ENCODE measurements around the gene TCL1B.
"Not testable (repeated sequence)": the region's sequence is repeated elsewhere in the genome, so short reads cannot be mapped to it uniquely, and the experiment has no call there.

The TCL1B gene

DNA sequence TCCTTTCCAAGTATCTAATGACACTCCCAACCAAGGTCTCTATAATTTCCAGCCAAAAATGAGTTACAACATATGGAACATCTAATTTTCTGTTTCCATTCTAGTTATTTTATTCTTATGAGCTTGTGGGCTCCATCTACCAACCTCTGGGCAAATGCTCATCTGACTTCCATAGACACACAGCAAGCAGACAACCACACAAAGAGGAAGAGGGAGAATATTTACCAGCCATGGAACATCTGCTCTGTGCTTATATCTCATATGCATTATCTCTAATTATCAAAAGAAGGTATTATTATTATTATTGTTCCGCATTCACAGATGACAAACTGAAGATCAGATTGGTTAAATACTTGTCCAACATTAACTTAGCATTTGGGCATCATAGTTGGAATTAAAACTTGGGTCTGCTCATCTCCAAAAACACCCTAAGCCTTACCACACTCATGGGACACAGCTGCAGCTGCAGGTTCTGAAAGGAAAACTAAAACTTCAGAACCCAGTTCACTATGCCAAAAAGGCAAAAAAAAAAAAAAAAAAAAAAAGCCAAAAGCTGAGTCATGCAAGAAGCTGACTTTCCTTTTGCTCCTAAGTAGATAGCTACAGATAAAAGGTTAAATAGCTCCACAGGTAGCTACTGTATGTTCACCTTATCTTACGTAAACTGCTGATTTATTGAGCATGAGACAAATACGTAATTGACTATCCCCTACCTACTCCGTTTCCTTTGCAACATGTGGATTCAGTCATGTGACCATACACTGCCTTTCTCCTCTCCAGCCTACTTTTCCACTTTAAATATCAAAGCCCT lies 23.6 kb upstream of the TCL1B start:
- H3K9me3 Mint-ChIP-seq = no peaks in the 10 kb centered on the region
- H3K27ac Mint-ChIP-seq = peak overlapping the region; percentile 6
- peaks cover 97% of the 10 kb centered on the region for H3K27me3 Mint-ChIP-seq
- peaks cover 32% of the 10 kb centered on the region for H3K4me1 Mint-ChIP-seq
- ATAC-seq = no peak
- H3K36me3 Mint-ChIP-seq = no peaks in the 10 kb centered on the region
- H3K4me3 Mint-ChIP-seq = peak overlapping the region; percentile 6

DNA sequence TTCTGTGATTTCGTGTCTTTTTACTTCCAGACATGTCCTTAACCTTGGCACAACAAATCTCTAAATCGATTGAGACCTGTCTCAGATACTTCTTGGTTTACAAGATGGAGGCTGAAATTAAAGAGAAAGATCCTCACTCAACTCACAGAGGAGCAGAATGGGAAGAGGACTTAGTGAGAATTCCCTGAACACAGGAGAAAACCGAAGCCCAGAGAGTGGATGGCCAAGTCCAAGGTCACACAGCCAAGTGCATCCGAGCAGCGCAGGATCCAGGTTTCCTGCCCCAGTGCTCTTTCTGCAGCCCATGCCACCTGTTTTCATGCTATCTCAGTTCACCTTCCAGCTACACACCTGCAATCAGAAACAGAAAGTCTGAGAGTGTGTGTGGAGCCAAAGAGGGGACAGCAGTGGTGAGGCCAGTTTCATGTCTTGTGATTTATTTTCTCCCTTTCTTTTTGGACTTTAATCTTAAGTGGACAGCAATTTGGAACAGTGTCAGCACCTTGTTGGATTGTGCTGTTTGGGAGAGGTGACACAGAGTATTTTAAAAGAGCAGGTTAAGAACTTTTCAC lies 22.9 kb upstream of the TCL1B start:
- Mint-ChIP-seq H3K36me3 (no peaks in the 10 kb centered on the region), H3K27ac (peak overlapping the region; percentile 6), H3K4me3 (peak overlapping the region; percentile 6), H3K27me3 (peaks cover 98% of the 10 kb centered on the region), H3K9me3 (no peaks in the 10 kb centered on the region), H3K4me1 (peaks cover 39% of the 10 kb centered on the region)
- ATAC-seq = no peak

DNA sequence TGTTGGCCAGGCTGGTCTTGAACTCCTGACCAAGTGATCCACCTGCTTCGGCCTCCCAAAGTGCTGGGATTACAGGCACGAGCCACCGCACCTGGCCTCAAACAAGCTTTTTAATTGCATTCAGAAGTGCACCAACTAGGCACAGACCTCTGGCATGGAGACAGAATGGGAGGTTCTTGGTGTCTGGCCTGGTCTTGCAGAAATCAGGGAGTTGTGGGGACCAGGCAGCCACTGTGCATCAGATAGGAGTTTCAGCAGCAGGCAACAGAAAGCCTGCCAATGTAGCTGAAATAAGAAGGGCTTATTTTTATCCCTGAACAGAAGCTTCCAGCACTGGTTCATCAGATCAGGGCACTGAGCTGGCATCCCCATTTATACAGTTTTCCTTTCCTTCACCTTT lies 22.2 kb upstream of the TCL1B start:
- Mint-ChIP-seq H3K4me1 (peaks cover 39% of the 10 kb centered on the region), H3K9me3 (no peaks in the 10 kb centered on the region), H3K27me3 (peaks cover 94% of the 10 kb centered on the region), H3K36me3 (no peaks in the 10 kb centered on the region), H3K27ac (no peak overlapping the region), H3K4me3 (no peak overlapping the region)
- no peak for ATAC-seq

DNA sequence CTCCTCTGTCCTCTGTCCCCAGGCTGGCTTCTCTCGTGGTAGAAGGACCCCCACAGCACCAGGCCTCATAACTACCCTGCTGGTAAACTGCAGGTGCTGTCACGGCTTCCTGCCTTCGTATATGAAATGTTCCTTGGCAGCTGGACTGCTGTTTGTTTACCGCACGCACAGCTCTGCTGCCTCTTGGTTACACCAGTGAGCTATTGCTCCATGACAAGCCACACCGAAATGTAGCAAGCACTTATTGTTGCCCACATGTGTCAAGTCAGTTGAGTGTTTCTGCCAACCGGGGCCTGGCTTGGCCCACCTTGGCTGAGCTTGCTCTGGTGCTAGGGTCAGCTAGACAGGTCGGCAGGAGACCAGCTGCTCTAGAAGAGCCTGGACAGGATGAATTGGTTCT lies 21.7 kb upstream of the TCL1B start:
- Mint-ChIP-seq H3K27me3 (peaks cover 92% of the 10 kb centered on the region), H3K4me1 (peaks cover 39% of the 10 kb centered on the region), H3K9me3 (peaks cover under 1% of the 10 kb centered on the region), H3K4me3 (no peak overlapping the region), H3K36me3 (no peaks in the 10 kb centered on the region), H3K27ac (peak overlapping the region; percentile 13)
- ATAC-seq = peak; percentile 40

DNA sequence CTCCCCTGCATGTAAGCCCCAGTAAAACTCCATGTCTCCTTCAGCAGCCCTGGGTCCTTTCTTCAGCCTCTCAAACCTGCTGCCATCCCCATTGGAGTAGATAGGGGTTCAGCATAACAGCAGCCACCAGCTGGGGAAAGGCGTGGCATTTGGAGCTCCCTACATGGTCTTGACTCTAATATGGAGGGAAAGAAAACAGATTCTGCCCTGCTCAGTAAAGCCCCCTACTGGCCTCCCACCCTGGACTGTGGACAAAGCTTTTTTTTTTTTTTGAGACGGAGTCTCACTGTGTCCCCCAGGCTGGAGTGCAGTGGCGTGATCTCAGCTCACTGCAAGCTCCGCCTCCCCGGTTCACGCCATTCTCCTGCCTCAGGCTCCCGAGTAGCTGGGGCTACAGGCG lies 20.7 kb upstream of the TCL1B start:
- Mint-ChIP-seq H3K27me3 (peaks cover 92% of the 10 kb centered on the region), H3K4me1 (peaks cover 39% of the 10 kb centered on the region)
- not testable (repeated sequence) for ATAC-seq, H3K36me3 Mint-ChIP-seq, H3K27ac Mint-ChIP-seq, H3K4me3 Mint-ChIP-seq, H3K9me3 Mint-ChIP-seq

DNA sequence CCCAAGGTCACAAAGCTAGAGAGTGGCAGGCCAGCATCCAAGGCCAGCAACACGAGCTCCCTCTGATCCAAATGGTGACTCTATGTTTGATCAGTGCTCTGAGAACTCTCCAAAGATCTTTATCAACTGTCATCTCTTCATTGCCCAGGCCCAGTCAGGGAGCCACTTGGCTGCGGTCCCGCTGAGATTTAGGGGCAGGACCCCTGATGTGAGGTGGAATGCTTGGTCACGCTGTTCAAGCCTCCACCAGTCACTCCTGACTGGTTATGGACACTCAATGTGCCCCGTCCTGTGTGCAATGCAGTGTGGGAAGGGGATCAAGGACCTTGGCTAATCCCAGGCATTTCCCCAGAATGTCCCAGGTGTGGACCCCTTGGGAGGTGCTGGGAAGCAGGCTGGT lies 19.8 kb upstream of the TCL1B start:
- no peak for ATAC-seq
- Mint-ChIP-seq H3K9me3 (peaks cover 3% of the 10 kb centered on the region), H3K27me3 (peaks cover 92% of the 10 kb centered on the region), H3K4me3 (no peak overlapping the region), H3K4me1 (peaks cover 39% of the 10 kb centered on the region), H3K27ac (no peak overlapping the region), H3K36me3 (no peaks in the 10 kb centered on the region)

DNA sequence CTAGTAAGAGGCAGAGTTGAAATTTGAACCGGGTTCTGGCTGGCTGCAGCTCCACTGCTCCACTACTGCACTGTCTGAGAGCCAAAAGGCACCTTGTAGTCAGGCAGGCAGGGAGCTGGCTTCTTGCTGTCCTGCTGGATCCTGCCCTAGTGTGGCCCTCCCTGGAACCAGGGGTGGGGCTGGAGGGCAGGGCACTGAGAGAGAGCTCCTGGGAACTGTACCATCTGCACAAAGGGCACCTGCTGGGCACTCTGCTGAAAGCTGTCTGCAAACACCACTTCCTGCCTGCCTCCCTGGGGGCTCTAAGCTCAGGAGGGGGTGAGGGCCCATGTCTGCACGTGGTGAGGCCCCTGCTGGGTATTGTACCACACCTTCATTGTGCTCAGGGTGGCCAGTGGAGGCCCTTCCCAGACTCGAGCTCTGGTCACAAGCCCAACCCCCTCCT lies 19.0 kb upstream of the TCL1B start:
- Mint-ChIP-seq H3K36me3 (no peaks in the 10 kb centered on the region), H3K9me3 (peaks cover 3% of the 10 kb centered on the region), H3K4me1 (peaks cover 35% of the 10 kb centered on the region), H3K4me3 (no peak overlapping the region), H3K27ac (no peak overlapping the region), H3K27me3 (peaks cover 87% of the 10 kb centered on the region)
- ATAC-seq = no peak

DNA sequence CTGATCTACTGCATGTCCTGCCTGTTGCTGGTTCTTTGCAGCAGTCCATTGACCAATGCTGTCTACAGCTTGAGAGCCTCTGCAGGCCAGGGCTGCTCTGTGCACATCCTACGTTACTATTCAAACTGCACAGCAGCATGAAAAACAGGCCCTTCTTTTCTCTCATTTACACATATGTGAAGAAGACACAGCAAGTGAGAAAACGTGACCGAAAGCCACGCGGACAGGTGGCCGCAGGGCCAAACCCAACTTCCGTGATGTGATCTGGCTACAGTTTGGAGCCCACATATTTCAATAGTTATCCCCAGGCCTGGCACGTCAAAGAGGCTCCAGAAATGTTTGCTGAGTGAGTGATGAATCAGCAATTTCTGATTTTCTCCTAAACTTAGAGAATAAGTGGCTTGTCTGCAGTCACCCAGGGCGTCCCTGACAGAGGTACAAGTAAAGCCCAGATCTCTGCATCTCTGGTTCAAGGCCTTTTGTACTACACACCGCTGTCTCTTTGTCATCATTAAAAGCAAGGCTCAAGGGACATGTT lies 17.9 kb upstream of the TCL1B start:
- Mint-ChIP-seq H3K27ac (no peak overlapping the region), H3K36me3 (no peaks in the 10 kb centered on the region), H3K27me3 (peaks cover 86% of the 10 kb centered on the region), H3K4me3 (no peak overlapping the region), H3K4me1 (peaks cover 25% of the 10 kb centered on the region), H3K9me3 (peaks cover 3% of the 10 kb centered on the region)
- no peak for ATAC-seq

DNA sequence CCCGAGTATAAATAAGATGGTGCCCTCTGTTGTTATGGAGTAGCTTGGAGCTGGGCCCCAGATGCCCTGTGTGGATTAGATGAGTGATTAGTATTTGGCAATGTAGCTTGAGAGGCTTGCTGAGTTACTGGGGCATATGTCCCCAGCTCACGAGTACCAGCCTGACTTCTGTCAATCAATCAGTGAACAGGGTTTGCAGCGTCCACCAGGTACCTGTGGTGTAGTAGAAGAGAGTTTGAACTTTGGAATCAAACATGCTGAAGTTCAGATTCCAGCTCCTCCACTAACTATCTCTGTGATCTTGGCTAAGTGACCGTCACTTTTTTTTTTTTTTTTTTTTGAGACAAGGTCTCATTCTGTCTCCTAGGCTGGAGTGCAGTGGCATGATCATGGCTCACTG lies 11.6 kb upstream of the TCL1B start:
- Mint-ChIP-seq H3K27me3 (peaks cover 78% of the 10 kb centered on the region), H3K4me1 (no peaks in the 10 kb centered on the region), H3K9me3 (peaks cover 4% of the 10 kb centered on the region), H3K27ac (no peak overlapping the region), H3K36me3 (no peaks in the 10 kb centered on the region), H3K4me3 (no peak overlapping the region)
- ATAC-seq = no peak

DNA sequence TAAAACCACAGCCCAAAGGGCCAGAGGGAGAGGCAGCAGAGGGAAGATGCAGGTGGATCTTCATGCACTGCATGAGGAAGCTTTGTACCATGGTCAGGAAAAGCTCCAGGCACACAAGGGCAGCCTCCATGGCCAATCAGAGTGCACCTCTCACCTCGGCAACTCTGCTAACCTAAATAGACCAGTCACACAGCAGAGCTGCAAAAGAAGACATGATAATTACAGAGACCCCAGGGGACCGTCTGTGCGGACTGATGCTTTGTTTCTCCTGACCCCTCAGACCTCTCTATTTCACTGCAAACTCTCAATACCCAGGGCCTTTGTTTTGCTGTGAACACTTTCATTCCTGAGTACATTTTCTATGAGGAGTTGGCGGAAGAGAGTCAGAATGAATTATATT lies 10.7 kb upstream of the TCL1B start:
- no peaks in the 10 kb centered on the region for H3K36me3 Mint-ChIP-seq
- H3K27me3 Mint-ChIP-seq = peaks cover 73% of the 10 kb centered on the region
- H3K9me3 Mint-ChIP-seq = peaks cover 3% of the 10 kb centered on the region
- no peak overlapping the region for H3K27ac Mint-ChIP-seq
- ATAC-seq = no peak
- no peaks in the 10 kb centered on the region for H3K4me1 Mint-ChIP-seq
- no peak overlapping the region for H3K4me3 Mint-ChIP-seq

DNA sequence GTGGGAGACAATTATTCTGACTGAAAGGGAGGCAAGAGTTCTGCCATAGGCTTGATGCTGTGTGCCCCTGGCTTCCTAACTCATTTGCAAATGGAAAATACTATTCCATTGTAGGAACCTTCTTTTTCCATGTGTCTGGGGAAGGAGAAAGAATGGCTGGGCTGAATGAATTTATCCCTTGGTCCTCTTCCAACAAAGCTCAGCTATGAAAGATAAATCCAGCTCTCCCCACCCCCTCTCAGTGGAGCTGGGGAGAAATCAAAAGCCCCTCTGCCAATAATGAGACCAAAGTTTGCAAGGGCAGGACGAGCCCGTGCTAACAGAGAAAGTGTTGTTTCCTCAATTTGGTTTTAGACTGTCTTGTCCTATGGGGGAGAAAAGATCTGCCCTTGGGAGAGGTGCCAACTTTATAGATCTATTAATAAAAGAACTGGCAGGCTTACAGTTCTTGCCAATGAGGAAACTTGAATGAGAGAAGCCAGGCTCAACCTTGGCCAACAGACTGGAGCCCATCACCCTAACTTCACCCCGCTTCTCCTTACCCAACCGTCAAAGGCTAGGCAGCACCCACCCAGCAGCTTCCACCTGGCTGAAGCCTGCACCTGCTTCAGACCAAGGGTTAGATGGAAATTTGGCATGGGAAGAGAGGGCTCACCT lies 8.9 kb upstream of the TCL1B start:
- Mint-ChIP-seq H3K36me3 (no peaks in the 10 kb centered on the region), H3K4me1 (no peaks in the 10 kb centered on the region), H3K27ac (no peak overlapping the region), H3K9me3 (peaks cover 3% of the 10 kb centered on the region), H3K27me3 (peaks cover 61% of the 10 kb centered on the region), H3K4me3 (no peak overlapping the region)
- ATAC-seq = no peak

DNA sequence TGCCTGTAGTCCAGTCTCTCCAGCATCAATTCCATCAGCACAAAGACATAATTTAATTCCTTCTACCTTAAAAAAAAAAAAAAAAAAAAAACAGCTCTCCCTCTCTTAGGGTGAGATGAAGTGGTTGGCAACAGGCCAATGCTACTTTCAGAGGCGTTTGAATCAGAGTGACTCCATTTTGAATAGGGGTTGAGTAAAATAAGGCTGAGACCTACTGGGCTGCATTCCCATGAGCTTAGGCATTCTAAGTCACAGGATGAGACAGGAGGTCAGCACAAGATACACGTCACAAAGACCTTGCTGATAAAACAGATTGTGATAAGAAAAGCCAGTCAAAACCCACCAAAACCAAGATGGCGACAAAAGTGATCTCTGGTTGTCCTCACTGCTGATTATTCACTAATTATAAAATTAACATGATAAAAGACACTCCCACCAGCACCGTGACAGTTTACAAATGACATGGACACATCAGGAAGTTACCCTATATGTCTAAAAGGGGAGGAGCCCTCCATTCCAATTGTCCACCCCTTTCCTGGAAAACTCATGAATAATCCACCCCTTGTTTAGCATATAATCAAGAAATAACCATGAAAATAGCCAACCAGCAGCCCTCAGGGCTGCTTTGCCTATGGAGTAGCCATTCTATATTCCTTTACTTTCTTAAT lies 6.9 kb upstream of the TCL1B start:
- Mint-ChIP-seq H3K4me3 (no peak overlapping the region), H3K27ac (no peak overlapping the region), H3K9me3 (peaks cover 3% of the 10 kb centered on the region), H3K27me3 (peaks cover 55% of the 10 kb centered on the region), H3K36me3 (no peaks in the 10 kb centered on the region), H3K4me1 (no peaks in the 10 kb centered on the region)
- no peak for ATAC-seq

DNA sequence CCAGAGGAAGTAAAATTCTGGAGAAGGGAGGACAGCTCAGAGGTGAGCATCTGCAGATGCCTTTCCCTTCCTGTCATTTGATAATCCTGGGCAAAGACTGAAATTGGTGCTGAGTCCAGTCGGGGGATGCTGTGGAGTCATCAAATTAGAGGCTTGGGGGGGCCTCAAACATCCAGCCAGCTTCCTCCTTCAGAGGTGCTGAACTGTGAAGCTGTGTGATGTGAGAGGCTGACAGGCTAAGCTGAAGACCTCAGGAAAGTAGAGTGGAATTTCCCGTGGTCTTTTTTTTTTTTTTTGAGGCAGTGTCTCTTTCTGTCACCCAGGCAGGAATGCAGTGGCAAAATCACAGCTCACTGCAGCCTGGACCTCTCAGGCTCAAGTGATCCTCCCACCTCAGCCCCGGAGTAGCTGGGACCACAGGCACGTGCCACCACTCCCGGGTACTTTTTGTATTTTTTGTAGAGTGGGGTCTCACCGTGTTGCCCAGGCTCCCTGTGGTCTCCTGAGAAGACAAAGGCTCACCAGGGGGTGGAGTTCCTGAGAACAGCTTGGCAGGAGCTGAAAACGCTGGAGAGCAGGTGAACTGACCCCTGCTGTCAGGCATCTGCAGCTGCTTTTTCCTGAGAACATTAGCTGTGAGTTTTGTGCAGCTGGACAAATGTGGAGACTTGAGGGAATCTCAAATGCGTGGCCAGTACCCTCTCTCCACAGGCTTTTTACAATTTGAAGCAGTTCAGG lies 6.1 kb upstream of the TCL1B start:
- Mint-ChIP-seq H3K4me1 (no peaks in the 10 kb centered on the region), H3K4me3 (no peak overlapping the region), H3K9me3 (peaks cover 3% of the 10 kb centered on the region), H3K36me3 (no peaks in the 10 kb centered on the region), H3K27ac (no peak overlapping the region), H3K27me3 (peaks cover 63% of the 10 kb centered on the region)
- ATAC-seq = no peak

DNA sequence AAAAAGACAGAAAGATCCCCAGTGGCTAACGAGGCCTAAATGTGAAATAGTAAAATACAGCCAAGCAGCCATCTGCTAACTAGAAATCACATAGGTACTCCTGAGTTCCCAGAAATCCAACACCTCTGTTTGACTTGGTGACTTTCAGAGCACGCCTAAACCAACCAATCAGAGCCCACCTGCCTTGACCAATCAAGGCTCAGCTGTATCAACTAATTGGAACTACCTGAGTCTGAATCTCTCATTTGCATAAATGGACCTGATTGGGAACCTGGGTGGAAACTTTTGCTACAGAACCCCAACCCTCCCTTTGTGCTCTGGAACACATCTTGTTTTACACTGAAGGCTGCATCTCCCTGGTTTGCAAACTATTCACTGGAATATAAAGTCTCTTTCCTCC lies 5.1 kb upstream of the TCL1B start:
- Mint-ChIP-seq H3K36me3 (no peaks in the 10 kb centered on the region), H3K4me1 (no peaks in the 10 kb centered on the region), H3K27ac (no peak overlapping the region), H3K9me3 (peaks cover 3% of the 10 kb centered on the region), H3K27me3 (peaks cover 63% of the 10 kb centered on the region), H3K4me3 (no peak overlapping the region)
- no peak for ATAC-seq

DNA sequence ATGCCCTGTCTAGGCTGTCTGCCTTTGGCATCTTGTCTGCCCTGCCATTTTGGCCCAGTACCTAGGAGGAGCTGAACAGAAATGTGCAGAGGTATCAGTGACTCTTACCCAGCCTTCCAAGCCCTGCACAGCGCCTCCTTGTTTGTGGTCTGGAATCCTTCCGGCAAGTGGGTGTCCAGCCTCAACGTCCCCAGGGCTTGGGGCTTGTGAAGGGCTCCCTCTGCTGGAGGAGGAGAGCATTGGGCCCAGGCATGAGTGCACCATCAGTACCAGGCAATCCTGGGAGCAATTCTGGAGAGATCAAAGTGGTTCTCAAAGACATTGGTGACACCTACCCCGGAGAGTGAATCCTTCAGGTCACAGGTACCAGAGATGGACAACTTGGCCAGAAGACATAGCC lies 2.4 kb upstream of the TCL1B start:
- no peaks in the 10 kb centered on the region for H3K9me3 Mint-ChIP-seq
- H3K27ac Mint-ChIP-seq = no peak overlapping the region
- no peaks in the 10 kb centered on the region for H3K36me3 Mint-ChIP-seq
- ATAC-seq = peak; percentile 48
- no peak overlapping the region for H3K4me3 Mint-ChIP-seq
- peaks cover 54% of the 10 kb centered on the region for H3K27me3 Mint-ChIP-seq
- no peaks in the 10 kb centered on the region for H3K4me1 Mint-ChIP-seq
